SK-N-SH treated with all-trans-retinoic acid at 6 μM for 48 hours (cell line): Measurements from ENCODE around the gene VTI1A.

Experiments
- ATAC-seq: fragments of 200-7000 bp; cut with Tn5 transposase; 3 replicates; pipeline ENCODE4 v1.9.1; 2020; ENCODE audit warnings: mild to moderate bottlenecking, moderate library complexity
- ARNTL ChIP-seq: fragments of 450-650 bp; formaldehyde crosslinking; IDR thresholded peaks from 2 replicates; pipeline ENCODE4 v1.5.0; 2020; ENCODE audit warnings: low read depth, mild to moderate bottlenecking, moderate library complexity, borderline replicate concordance
- BACH2 ChIP-seq: fragments of 250-450 bp; sonication (Bioruptor Pico); IDR thresholded peaks from 2 replicates; pipeline ENCODE4 v1.9.0; 2021; ENCODE audit warnings: mild to moderate bottlenecking, borderline replicate concordance
- CREB5 ChIP-seq: fragments of 250-450 bp; sonication (Bioruptor Pico); IDR thresholded peaks from 2 replicates; pipeline ENCODE4 v1.5.1; 2020; ENCODE audit warnings: low read depth, mild to moderate bottlenecking, moderate library complexity
- CSDC2 ChIP-seq: fragments of 250-450 bp; sonication (Bioruptor Pico); IDR thresholded peaks from 2 replicates; pipeline ENCODE4 v1.5.0; 2020; ENCODE audit warnings: mild to moderate bottlenecking, moderate library complexity
- CSRNP3 ChIP-seq: fragments of 250-450 bp; sonication (Bioruptor Pico); IDR thresholded peaks from 2 replicates; pipeline ENCODE4 v1.5.1; 2021; ENCODE audit warnings: mild to moderate bottlenecking, moderate library complexity
- ESRRG ChIP-seq: fragments of 250-450 bp; sonication (Bioruptor Pico); IDR thresholded peaks from 2 replicates; pipeline ENCODE4 v1.6.1; 2021; ENCODE audit warnings: mild to moderate bottlenecking
- GLIS3 ChIP-seq: fragments of 250-450 bp; sonication (Bioruptor Pico); IDR thresholded peaks from 2 replicates; pipeline ENCODE4 v1.5.0; 2020; ENCODE audit warnings: mild to moderate bottlenecking, moderate library complexity
- ISL1 ChIP-seq: fragments of 250-450 bp; sonication (Bioruptor Pico); IDR thresholded peaks from 2 replicates; pipeline ENCODE4 v2.1.2; 2022; ENCODE audit warnings: mild to moderate bottlenecking, moderate library complexity
- OSR1 ChIP-seq: fragments of 250-450 bp; sonication (Bioruptor Pico); IDR thresholded peaks from 2 replicates; pipeline ENCODE4 v1.8.0; 2022; ENCODE audit warnings: moderate library complexity, mild to moderate bottlenecking, inconsistent platforms
- PATZ1 ChIP-seq: fragments of 250-450 bp; sonication (Bioruptor Pico); IDR thresholded peaks from 2 replicates; pipeline ENCODE4 v1.8.0; 2020; ENCODE audit warnings: mild to moderate bottlenecking, moderate library complexity, borderline replicate concordance
- POU6F1 ChIP-seq: fragments of 250-450 bp; sonication (Bioruptor Pico); IDR thresholded peaks from 2 replicates; pipeline ENCODE4 v1.8.0; 2021; ENCODE audit warnings: low read depth, mild to moderate bottlenecking, moderate library complexity, borderline replicate concordance
- PPARA ChIP-seq: fragments of 250-450 bp; sonication (Bioruptor Pico); IDR thresholded peaks from 2 replicates; pipeline ENCODE4 v1.5.0; 2020; ENCODE audit warnings: mild to moderate bottlenecking, borderline replicate concordance
- RARB ChIP-seq: fragments of 250-450 bp; sonication (Bioruptor Pico); IDR thresholded peaks from 2 replicates; pipeline ENCODE4 v1.8.0; 2021; ENCODE audit warnings: mild to moderate bottlenecking, moderate library complexity
- SNAI2 ChIP-seq: fragments of 250-450 bp; sonication (Bioruptor Pico); IDR thresholded peaks from 2 replicates; pipeline ENCODE4 v1.5.0; 2020; ENCODE audit warnings: mild to moderate bottlenecking, moderate library complexity
- TCF4 ChIP-seq: fragments of 250-450 bp; sonication (Bioruptor Pico); IDR thresholded peaks from 2 replicates; pipeline ENCODE4 v1.8.0; 2021; ENCODE audit warnings: mild to moderate bottlenecking, moderate library complexity, borderline replicate concordance
- TOX ChIP-seq: fragments of 250-450 bp; sonication (Bioruptor Pico); IDR thresholded peaks from 2 replicates; pipeline ENCODE4 v1.8.0; 2021; ENCODE audit warnings: mild to moderate bottlenecking, moderate library complexity, borderline replicate concordance
- TSHZ2 ChIP-seq: fragments of 250-450 bp; sonication (Bioruptor Pico); IDR thresholded peaks from 2 replicates; pipeline ENCODE4 v1.5.0; 2020; ENCODE audit warnings: mild to moderate bottlenecking, moderate library complexity
- ZC3H10 ChIP-seq: fragments of 250-450 bp; sonication (Bioruptor Pico); IDR thresholded peaks from 2 replicates; pipeline ENCODE4 v1.5.1; 2021; ENCODE audit warnings: mild to moderate bottlenecking, moderate library complexity
- ZFP3 ChIP-seq: fragments of 250-450 bp; sonication (Bioruptor Pico); IDR thresholded peaks from 2 replicates; pipeline ENCODE4 v1.5.0; 2020; ENCODE audit warnings: mild to moderate bottlenecking, moderate library complexity
- ZFP30 ChIP-seq: fragments of 450-650 bp; formaldehyde crosslinking; IDR thresholded peaks from 2 replicates; pipeline ENCODE4 v1.5.0; 2022; ENCODE audit warnings: mild to moderate bottlenecking, moderate library complexity
- ZNF565 ChIP-seq: fragments of 450-650 bp; formaldehyde crosslinking; conservative IDR thresholded peaks from 2 replicates; pipeline ENCODE4 v1.5.0; 2020; ENCODE audit warnings: low read depth, mild to moderate bottlenecking, moderate library complexity
- ZNF70 ChIP-seq: fragments of 450-650 bp; formaldehyde crosslinking; IDR thresholded peaks from 2 replicates; pipeline ENCODE4 v1.5.0; 2020; ENCODE audit warnings: mild to moderate bottlenecking, moderate library complexity

Gene VTI1A

GRCh38 chr10:112532956-112533355 is 85.9 kb downstream of the VTI1A start:
- no peak for ATAC-seq
- TF ChIP-seq TCF4 (no peak), ZFP30 (no peak), CREB5 (CRISPR knock-in tag) (no peak)

- no peak for ATAC-seq
- TF ChIP-seq ZFP30 (no peak), ISL1 (no peak), ZNF70 (no peak), TSHZ2 (CRISPR knock-in tag) (no peak), TOX (no peak), RARB (no peak), CREB5 (CRISPR knock-in tag) (no peak), BACH2 (CRISPR knock-in tag) (no peak), TCF4 (no peak), ZC3H10 (no peak), ZNF565 (CRISPR knock-in tag) (no peak), OSR1 (no peak), ZFP3 (CRISPR knock-in tag) (no peak), ESRRG (no peak), CSRNP3 (CRISPR knock-in tag) (no peak), POU6F1 (no peak), PPARA (CRISPR knock-in tag) (no peak), GLIS3 (CRISPR knock-in tag) (no peak), CSDC2 (CRISPR knock-in tag) (no peak)
Observed at GRCh38 chr10:112533916-112534315, 86.9 kb downstream of the VTI1A start.

GRCh38 chr10:112535531-112535951 is 88.5 kb downstream of the VTI1A start:
- no peak for TF ChIP-seq GLIS3 (CRISPR knock-in tag)
- no peak for TF ChIP-seq PPARA (CRISPR knock-in tag)
- TF ChIP-seq ZNF70 = no peak
- TF ChIP-seq CSRNP3 (CRISPR knock-in tag) = no peak
- TF ChIP-seq SNAI2 (CRISPR knock-in tag) = no peak
- TF ChIP-seq ARNTL (CRISPR knock-in tag) = no peak
- TF ChIP-seq ZC3H10 = no peak
- TF ChIP-seq PATZ1 (CRISPR knock-in tag) = no peak
- TF ChIP-seq CREB5 (CRISPR knock-in tag) = no peak
- no peak for TF ChIP-seq TSHZ2 (CRISPR knock-in tag)
- no peak for TF ChIP-seq ZNF565 (CRISPR knock-in tag)
- peak; percentile 26; the same call in 2 of the 3 replicates for ATAC-seq
